AG04449 (cell line): ENCODE data around the gene C16orf74.

Source experiments
- CTCF ChIA-PET: fragments of 350-600 bp; formaldehyde crosslinking; extraction: SDS; loops from one replicate; lab custom pipeline; 2021; ENCODE audit warnings: antibody characterized with exemption; lab: Yijun Ruan, JAX
- POLR2A ChIA-PET: fragments of 400-600, 350-600 bp; formaldehyde crosslinking; extraction: SDS; loops from one replicate; lab custom pipeline; 2020; ENCODE audit warnings: antibody characterized with exemption, inconsistent platforms; lab: Yijun Ruan, JAX
- DNase-seq: peaks from one replicate; pipeline ENCODE4 v3.0.0-alpha.2; 2010; ENCODE audit warnings: low read depth, low spot score
- H3K4me3 ChIP-seq: 2 replicates; pipeline ENCODE4 v1.5.1; 2011; ENCODE audit warnings: low read depth, mild to moderate bottlenecking, control low read depth, low read length
- TF ChIP-seq, protein P1 (sequence below): IDR thresholded peaks from one replicate; pipeline ENCODE4 v1.5.1; 2011; ENCODE audit warnings: mild to moderate bottlenecking, moderate library complexity, low read length, control low read depth, inconsistent platforms; ENCODE audit not compliant: insufficient read depth; ENCODE audit errors: missing control alignments

The C16orf74 gene

DNA sequence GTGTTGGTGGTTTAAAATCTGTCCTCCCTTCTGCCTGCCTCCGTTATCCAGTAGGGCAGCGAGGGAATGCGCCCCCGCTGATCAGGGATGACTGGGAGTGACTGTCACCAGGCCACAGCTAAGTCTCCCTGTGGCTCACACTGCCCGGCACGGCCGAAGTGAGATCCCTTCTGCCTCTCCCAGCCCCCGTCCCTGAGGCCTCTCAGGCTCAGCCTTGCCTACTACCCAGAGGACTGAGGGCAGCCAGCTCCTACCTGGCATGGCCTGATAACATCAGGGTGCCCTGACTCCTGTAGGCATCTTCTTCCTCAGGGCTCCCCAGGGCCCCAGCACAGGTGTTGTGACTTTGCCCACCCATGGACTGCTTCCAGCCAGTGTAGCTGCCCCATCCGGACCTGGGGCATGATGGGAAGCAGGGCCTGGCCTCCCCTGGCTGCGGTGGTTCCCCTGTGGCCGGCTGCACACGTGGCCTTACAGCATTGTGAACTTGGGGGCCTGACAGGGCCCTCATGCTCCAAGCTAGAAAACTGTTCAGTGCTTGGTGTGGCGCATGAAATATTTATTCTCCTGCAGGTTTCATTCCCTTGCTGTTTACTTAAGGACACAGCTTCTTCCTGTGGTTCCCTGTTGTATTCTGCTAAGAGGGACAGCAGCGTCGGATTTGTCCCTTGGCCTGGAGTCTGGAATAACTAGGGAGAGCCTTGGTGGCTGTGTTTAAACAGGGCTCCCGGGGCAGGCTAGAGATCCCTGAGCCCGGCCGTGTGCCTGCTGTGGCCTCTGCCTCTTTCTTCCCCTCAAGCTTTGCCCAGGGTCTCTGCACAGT lies 92.2 kb downstream of the C16orf74 start:
- ChIA-PET POLR2A (no interaction called here), CTCF (interaction anchor here (0.6 to 9.4 kb wide), 35 partner anchors 9 to 544 kb away, joined by 3 to 145 read pairs (median 4); partner anchors contain the start of genes C16orf74 and GINS2)
- no peak overlapping the region for H3K4me3 ChIP-seq
- TF ChIP-seq, protein P1, sequence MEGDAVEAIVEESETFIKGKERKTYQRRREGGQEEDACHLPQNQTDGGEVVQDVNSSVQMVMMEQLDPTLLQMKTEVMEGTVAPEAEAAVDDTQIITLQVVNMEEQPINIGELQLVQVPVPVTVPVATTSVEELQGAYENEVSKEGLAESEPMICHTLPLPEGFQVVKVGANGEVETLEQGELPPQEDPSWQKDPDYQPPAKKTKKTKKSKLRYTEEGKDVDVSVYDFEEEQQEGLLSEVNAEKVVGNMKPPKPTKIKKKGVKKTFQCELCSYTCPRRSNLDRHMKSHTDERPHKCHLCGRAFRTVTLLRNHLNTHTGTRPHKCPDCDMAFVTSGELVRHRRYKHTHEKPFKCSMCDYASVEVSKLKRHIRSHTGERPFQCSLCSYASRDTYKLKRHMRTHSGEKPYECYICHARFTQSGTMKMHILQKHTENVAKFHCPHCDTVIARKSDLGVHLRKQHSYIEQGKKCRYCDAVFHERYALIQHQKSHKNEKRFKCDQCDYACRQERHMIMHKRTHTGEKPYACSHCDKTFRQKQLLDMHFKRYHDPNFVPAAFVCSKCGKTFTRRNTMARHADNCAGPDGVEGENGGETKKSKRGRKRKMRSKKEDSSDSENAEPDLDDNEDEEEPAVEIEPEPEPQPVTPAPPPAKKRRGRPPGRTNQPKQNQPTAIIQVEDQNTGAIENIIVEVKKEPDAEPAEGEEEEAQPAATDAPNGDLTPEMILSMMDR, result no peak
- DNase-seq, result no peak

DNA sequence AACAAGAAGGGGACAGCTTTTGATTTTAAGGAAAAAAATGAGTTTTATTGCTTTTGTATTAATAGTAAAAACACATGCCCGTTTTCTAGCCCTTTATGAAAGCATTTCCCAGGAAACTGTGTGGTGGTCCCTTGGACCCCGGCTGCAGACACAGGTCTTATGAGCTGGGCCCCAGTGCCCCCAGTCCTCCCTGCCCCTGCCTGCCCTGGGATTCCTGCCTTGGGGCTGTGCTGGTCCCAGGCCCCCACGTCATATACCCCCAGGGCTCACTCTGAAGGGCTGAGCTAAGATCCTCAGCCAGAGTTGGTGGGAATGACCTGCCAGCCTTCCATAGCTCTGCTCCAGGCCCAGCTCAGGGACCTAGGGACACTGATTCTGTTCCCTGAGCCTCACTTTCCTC lies 92.9 kb downstream of the C16orf74 start:
- TF ChIP-seq, protein P1, result no peak
- ChIA-PET CTCF (interaction anchor here (0.8 to 9.4 kb wide), 12 partner anchors 8 to 387 kb away, joined by 3 to 145 read pairs (median 4); no protein-coding TSS in a partner anchor), POLR2A (no interaction called here)
- H3K4me3 ChIP-seq, result no peak overlapping the region
- DNase-seq, result no peak
